ENCODE measurements around the gene IL1RAPL2.

DNA sequence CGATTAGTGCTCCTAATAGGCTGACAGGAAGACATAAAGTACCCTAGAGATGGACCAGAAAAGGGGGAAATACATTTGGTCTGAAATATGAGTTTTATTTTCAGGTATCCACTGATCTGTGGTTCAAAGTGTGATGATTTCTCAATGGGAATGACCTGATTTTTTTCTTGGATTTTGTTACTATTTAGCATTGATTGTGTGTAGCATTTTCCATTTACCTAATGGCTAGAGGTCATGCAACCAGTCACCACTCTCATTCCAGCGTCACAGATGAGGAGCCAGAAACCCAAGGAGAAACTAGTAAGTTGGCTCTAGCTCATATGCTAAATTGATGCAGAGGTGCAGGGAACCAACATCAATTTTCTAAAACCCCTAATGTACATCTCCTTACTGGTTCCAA lies 118.1 kb downstream of the IL1RAPL2 start:
- TF ChIP-seq, protein P1, sequence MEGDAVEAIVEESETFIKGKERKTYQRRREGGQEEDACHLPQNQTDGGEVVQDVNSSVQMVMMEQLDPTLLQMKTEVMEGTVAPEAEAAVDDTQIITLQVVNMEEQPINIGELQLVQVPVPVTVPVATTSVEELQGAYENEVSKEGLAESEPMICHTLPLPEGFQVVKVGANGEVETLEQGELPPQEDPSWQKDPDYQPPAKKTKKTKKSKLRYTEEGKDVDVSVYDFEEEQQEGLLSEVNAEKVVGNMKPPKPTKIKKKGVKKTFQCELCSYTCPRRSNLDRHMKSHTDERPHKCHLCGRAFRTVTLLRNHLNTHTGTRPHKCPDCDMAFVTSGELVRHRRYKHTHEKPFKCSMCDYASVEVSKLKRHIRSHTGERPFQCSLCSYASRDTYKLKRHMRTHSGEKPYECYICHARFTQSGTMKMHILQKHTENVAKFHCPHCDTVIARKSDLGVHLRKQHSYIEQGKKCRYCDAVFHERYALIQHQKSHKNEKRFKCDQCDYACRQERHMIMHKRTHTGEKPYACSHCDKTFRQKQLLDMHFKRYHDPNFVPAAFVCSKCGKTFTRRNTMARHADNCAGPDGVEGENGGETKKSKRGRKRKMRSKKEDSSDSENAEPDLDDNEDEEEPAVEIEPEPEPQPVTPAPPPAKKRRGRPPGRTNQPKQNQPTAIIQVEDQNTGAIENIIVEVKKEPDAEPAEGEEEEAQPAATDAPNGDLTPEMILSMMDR (IDR thresholded peaks at IDR 0.05): no peak
- TF ChIP-seq POLR2A (IDR thresholded peaks at IDR 0.05): no peak
